ENCODE data around the gene LDLRAD2.
"Not testable (repeated sequence)": the region's sequence is repeated elsewhere in the genome, so short reads cannot be mapped to it uniquely, and the experiment has no call there.

LDLRAD2 gene

DNA sequence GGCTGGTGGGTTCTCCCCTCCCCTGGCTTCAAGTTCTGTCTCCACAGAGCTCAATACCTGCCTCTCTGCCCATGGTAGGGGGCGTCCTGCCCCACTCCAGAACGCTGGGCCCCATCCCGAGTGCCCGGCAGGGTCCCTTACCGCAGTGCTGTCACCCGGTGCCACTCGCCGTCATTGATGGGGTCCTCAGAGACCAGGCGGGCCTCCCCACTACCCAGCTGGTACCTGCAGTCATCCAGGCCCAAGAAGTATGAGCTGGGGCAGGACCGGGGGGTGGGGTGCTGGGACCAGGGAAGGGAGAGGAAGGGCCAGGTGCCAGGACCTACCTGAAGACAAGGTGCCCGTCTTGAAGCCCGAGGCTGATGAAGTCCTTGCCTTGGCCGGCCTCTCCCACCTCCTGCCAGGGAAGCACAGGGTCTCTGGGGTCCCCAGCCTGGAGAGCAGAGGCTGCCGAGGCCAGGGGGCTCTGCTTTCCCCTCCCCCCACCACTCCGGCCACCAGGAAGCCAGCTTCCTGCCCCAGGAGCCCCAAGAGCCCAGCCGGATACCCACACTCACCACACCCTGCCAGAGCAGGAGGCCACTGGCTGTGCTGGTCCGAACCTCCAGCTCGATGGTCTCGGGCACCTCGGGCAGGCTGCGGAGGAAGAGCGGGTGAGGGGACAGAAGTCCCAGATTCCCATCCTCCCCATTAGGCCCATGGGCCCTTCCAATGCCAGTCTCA, 12.1 kb downstream of the LDLRAD2 start:
- DNase-seq (ENCODE audit: low spot score), result no peak

DNA sequence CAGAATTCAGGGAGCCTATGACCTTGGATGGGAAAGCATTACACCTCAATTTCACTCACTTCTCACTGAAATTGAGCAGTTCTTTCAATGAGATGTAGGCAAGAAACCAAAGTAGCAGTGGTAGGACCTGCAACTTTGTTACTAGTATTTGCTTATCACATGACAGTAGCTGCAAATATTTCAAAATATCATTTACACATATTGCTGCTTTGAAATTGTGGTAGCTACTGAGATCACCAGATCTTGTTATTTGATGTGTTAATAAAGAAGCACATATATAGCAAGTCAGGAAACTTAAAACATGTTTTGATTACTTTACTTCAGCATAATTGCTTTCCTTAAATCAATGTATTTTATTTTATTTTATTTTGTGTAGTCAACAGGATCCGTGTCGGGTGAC, 12.9 kb downstream of the LDLRAD2 start:
- DNase-seq (ENCODE audit: low spot score), result no peak

DNA sequence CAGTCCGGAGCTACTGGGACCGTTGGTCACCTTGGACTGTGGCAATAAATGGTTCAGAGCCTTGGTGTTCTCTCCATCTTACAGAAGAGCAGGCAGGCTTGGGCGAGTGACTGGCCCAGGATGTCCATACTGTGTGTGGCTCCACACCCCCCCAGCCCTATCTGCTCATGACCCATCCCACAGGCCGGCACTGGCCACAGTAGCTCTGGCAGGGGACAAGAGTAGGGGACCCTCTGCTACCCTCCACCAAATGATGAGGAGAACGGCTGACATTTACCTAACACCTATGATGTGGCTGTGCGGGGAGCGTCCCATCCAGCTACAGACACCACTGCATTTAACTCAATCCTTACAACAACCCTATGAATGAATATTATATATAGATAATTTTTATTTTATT, 13.3 kb downstream of the LDLRAD2 start:
- DNase-seq (ENCODE audit: low spot score), result no peak

DNA sequence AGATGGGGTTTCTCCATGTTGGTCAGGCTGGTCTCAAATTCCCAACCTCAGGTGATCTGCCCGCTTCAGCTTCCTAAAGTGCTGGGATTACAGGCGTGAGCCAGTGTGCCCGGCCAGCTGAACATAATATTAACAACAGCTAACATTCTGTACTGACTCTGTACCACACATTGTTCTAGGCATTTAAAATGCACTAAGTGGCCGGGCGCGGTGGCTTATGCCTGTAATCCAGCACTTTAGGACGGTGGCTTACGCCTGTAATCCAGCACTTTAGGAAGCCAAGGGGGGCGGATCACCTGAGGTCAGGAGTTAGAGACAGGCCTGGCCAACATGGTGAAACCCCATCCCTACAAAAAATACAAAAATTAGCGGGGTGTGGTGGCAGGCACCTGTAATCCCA, 14.6 kb downstream of the LDLRAD2 start:
- not testable (repeated sequence) for DNase-seq (ENCODE audit: low spot score)

DNA sequence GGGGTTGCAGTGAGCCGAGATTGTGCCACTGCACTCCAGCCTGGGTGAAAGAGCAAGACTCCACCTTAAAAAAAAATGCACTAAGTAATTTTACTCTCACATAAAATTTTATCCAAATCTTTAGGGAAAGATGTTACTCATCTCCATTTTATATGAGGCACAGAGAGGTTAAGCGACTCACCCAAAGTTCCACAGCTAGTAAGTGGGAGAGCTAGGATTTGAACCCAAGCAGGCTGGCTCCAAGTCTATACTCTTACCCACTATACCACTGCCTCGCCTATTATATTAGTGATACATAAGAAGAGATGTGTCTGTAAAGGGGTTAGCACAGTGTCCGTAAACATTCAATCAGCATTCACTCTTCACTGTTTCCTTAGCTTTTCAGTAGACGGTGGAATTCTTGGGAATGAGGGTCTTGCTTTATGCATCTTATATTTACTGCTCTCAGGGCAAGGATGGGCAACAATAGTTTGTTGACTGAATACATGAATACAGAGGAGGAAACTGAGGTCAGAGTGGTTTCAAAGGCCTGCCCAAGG, 15.1 kb downstream of the LDLRAD2 start:
- DNase-seq (ENCODE audit: low spot score), result no peak

DNA sequence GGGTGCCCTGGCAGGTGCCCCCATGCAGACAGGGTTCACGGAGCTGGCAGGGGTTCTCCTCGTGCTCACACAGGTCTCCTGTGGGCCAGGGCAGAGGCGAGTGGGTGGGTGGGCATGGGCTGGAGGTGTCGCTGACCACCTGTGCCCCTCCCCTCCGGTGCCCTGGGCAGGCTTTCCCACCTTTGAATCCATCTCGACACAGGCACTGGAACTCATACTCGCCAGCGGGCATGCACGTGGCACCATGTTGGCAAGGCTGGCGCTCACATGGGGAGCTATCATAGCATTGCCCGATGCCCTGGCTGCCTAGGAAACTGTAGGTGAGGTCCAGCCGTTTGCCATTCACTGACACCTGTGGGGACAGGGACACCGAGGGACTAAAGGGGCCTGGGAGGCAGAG, 16.0 kb downstream of the LDLRAD2 start:
- DNase-seq (ENCODE audit: low spot score), result no peak

DNA sequence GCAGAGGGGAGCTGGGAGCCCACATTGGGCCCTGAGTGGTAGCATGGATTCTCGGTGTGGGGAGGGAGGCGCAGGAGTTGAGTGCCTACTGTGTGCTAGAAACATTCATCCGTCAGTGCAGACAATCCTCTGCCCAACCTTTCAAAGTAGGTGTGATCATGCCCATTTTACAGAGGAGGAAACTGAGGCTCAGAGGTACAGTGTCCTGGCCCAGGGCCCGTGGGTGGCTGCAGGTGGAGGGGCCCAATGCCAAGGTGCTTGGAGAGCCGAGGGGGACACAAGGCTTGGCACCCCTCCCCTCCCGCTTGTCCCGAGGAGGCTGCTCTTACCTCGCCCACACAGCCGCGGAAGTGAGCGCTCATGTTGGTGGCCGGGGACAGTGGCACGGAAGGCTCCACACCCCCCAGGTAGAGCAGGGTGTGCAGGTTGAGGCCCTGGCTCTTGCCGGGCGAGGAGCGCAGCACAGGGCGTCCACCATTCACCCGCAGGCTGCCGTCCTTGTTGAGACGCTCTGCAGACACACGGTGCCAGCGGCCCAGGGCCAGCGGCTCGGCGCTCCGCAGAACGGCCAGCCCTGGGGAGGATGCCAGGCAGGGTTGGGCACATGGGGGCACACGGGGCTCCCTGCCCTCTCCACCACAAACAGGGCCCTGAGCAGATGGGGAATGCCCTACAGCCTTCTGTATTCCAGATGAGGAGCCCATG, 16.6 kb downstream of the LDLRAD2 start:
- DNase-seq (ENCODE audit: low spot score), result no peak

DNA sequence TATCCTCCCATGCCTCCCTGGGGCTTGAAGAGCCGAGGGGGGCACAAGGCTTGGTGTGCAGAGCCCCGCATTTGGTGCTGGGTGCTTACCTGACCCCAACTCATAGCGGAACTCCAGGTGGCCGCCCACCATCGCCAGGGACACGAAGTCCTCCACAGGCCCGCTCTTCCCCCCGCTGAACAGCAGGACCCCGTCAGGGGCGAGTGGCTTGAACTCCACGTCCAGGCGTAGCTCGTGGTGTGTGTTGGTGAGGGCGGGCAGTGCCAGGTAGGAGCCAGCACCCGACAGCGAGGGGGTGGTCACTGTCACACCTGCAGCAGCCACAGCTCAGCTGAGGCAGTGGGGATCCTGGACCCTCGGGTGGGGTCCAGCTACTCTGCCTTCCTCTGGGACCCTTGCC, 17.2 kb downstream of the LDLRAD2 start:
- DNase-seq (ENCODE audit: low spot score), result no peak

DNA sequence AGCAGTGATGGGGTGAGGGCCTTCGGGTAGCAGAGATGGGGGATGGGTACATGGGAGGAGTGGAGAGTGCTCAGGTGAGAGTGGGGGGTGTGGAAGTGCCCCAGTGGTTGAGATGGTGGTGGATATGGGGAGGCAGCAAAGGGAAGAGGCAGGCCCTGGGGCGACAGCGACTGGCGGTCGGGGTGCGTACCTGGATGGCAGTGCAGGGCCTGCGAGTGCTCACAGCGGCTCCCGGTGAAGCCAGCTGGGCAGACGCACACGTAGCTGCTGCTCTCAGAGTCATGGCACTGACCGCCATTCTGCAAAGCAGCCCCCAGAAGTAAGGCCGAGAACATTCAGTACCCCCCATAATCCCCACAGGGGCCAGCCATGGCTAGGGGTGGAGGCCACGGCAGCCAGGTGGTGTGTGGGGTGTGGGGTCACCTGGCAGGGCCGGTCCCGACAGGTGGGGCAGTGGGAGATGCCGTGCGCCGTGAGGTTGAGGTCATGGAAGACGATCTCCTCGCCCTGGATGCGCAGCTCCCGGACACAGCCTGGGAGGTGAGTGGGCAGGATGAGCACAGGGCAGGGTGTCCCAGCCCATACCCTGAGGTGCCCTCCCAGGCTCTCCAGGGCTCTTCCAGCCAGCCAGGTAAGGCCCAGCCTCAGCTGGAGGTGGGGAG, 18.9 kb downstream of the LDLRAD2 start:
- DNase-seq (ENCODE audit: low spot score), result no peak

DNA sequence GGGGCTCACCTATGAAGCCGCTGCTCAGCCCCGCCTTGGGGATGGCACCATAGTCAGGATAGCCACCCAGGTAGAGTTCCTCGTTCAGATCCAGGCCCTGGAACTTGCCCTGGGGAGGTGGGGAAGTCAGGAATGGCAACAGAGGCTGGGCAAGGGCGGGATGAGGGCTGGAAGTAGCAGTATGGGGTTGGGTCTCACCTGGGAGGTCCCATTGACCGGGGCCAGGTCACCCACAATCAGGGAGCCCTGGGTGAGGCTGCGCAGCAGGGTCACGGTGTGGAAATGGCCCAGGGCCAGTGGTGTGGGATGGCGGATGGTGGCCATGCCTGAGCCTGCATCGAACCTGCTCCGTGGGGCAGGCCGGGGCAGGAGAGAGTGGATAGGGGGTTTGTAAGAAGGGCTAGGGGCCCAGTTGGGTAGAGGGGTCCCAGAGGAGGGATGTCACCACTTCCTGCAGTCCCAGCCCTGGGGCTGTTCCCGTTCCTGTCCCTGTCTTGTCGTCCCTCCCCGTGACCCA, 19.4 kb downstream of the LDLRAD2 start:
- DNase-seq (ENCODE audit: low spot score), result no peak

DNA sequence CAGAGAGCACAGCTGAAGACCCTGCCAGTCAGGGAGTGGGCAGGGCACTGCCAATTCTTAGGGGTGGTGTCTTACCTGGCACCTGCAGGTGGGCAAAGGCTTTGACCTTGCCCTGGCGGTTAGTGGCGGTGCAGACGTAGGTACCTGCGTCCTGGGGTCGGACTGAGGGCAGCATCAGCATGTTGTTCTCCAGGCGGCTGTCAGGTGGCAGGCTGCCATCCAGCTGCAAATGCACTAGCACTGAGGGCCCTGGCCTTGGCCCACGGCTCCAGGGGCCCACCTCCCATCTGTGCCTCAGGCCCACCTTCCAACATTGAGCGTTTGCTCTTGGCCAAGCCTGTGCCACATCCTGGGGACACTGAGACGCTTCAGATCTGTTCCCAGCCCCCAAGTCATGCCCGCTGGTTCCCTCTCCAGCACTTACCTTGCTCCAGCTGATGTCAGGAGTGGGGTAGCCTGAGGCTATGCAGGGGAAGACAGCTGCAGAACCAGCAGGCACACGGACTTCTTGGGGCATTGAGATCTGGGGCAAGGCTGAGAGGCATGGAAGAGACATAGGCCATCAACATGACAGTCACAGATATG, 21.4 kb downstream of the LDLRAD2 start:
- no peak for DNase-seq (ENCODE audit: low spot score)

DNA sequence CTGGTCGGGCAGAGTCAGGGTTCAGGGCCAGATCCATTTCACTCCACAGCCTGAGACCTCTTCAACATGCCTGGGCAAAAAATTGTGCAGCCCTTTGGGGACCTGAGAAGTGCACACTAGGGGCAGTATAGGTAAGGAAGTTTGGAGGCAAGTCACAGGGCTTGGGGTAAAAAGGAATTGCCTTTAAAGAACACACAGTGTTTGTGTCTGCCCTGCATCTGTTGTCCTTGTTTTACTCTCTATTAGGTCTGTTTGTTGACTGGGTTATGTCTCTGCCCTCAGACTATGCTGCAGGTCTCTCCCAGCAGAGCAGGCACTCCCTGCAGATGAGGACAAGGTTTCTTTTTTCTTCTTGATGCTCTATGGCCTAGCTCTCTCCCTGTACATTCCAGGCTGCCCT, 22.0 kb downstream of the LDLRAD2 start:
- no peak for DNase-seq (ENCODE audit: low spot score)

DNA sequence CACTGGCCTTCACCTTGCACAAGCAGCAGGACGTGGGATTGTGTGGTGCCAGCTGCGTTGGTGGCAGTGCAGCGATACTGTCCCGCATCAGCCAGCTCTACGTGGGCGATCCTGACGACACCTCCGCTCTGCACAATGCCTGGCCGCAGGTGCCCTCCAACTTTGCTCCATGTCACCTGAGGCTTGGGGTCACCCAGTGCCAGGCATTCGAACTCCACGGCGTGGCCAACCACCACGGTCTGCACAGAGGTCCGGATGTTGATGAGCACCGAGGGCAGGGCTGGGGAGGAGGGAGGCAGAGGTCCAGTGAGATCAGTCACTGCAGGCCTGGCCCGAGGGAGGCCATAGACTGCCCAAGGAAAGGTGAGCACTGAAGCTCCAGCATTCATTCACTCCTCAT, 22.6 kb downstream of the LDLRAD2 start:
- no peak for DNase-seq (ENCODE audit: low spot score)

DNA sequence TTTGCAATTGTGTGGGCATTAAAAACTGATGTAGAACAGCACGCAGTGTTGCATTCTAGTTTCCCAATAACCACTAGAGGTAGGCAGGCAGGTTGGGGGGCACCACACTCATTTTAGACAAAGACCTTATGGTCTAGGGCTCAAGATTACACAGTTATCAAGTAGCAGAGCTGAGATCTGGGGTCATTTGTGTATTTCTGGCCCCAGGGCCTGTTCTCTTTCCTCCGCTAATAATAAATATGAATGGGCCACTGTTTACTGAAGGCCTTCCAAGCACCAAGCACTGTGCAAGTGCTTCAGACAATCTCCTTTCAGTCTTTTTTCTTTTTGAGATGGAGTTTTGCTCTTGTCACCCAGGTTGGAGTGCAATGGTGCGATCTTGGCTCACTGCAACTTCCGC, 23.9 kb downstream of the LDLRAD2 start:
- DNase-seq (ENCODE audit: low spot score), result no peak

DNA sequence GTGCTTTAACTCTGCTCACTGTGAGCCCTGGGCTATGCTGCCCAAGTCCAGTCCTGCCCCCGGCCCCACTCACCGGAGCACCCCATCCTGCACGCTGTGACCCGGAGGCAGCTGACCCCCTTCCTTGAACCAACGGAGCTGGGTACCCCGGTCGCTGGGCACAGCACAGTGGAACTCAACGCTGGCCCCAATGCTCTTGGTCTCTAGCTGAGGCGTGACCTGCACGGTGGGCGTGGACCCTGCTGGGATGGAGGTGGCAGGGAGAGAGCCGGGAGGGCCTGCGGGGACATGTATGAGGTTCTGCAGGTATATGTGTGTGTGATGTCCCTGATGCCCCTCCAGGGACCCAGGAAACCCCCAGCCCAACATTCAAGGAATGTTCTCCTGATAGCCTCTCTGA, 24.7 kb downstream of the LDLRAD2 start:
- DNase-seq (ENCODE audit: low spot score), result no peak

DNA sequence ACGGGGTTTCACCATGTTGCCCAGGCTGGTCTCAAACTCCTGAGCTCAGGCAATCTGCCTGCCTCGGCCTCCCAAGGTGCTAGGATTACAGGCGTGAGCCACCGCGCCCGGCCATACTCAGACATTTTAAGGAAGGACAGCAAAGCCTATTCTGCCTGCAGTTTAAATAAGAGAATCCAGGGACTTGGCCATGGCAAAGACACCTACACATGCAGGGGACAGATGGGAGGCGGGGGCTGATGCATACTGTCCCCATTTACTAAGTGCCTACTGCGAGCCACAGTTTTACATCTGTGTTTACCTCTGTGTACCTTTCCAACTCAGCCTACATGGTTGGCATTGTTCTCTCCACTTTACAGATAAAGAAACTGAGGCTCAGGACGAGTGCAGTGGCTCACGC, 25.4 kb downstream of the LDLRAD2 start:
- no peak for DNase-seq (ENCODE audit: low spot score)

DNA sequence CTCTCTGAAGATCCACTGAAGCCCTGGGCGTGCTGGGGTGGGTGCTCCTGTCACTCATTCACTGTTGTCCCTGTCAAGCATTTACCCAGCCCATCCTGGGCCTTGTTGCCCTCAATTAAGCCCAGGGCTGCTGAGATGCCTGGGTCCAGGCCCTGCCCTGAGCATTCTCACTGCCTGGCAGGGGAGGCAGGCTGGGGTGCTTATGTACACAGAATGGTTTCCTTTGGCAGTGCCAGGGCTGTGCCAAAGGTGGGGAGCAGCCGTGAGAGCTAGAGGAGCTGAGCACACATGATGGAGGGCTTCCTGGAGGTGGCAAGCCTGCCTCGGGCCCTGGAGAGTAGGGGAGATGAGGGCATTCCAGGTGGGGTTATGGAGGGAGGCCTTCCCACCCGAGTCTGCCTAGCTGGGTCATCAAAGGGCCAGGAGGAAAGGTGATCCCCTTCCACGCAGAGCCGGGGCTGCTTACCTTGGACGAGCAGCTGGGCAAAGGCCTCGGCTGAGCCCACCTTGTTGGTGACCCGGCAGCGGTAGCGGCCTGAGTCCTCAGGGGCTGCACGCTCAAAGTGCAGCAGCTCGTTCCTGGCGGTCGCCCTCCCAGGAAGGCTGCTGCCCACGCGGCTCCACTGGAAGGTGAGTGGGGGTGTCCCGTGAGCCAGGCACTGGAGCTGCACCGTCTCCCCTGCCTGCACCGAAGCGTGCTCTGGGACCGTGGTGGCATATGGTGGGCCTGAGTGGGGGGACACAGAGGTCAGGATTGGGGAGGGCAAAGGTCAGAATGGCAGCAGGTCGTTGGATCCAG, 26.5 kb downstream of the LDLRAD2 start:
- no peak for DNase-seq (ENCODE audit: low spot score)

DNA sequence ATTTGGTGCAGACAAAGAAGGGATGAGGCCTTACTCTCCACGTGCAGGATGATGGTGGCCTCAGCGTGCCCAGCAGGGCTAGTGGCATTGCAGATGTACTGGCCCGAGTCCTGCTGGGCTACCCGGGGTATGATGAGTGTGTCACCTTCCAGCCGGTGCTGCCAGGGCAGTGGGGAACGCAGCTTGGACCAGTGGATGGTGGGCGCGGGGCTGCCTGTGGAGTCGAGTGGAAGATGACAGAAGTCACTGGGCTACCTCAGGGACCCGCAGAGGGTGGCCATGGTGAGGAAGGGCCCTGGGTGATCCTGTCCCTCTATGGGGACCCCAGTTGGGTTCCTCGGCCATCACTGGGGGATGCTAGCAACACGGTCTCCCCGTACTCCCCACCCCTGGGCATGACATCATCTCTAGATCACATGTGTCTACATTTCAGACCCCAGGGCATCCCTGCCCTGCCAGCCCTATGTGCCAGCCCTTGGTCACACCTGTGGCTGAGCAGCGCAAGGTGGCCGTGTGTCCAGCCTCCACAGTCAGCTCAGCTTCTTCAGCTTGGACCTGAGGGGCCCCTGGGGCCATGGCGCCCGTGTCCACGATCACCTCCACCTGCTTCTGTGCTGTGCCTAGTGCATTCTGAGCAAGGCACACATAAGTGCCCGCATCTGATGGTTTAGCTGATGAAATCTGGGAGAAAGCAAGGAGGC, 27.4 kb downstream of the LDLRAD2 start:
- no peak for DNase-seq (ENCODE audit: low spot score)

DNA sequence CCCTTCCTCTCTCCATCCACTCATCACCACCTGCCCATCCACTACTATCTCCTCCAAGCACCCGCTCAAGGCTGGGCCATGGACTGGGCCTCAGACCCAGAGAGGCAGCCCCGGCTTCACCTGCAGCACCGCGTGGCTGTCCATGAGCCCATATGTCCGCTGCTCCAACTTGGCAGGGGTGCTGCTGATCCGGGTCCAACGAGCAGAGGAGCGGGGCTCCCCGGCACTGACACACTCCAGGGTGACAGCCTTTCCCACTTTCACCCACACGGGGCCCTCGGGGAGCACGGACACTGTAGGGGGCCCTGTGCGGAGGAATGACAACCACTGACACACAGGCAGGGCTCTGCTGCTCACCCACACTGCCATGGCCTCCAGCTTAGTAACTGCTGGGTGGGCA, 28.9 kb downstream of the LDLRAD2 start:
- no peak for DNase-seq (ENCODE audit: low spot score)

DNA sequence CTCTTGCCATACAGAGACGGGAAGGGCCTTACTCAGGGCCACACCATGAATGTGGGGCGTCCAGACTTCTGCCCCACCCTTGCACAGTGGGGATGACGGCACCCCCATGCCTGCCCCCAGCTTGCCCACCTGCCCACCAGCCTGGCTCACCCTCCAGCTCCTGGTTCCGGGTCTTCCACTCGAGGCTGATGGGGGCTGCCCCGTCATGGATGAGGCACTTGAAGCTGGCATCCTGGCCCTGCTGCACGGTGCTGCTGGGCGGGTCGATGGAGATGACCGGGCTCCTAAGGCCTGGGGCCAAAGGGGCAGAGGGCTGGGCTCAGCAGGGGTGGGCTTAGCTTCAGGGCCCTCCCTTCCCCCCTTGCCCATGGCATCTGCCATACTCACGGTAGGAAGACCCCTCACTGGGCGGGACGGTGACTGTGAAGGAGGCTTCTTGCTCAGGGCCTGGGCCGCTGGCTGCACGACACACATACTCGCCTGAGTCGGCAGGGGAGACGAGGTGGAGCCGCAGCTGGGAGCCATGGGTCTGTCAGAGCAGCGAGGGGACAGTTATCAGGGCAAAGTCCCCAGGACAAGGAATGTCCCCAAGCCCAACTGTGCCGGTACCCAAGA, 29.9 kb downstream of the LDLRAD2 start:
- DNase-seq (ENCODE audit: low spot score), result no peak
